Endothelial cell (in vitro differentiated cells): ENCODE data around the gene NXN. TPM values are rescaled to one million over a fixed set of nuclear protein-coding genes. Genes with fewer than 3 reads are reported as not detected.

Experiments
- DNase-seq: peaks from one replicate; pipeline ENCODE4 v3.0.0; 2021; ENCODE audit warnings: low spot score
- H3K27ac Mint-ChIP-seq: one replicate; pipeline ENCODE4 v1.8.0; 2021; ENCODE audit warnings: mixed read lengths, inconsistent platforms; ENCODE audit not compliant: unreplicated experiment
- H3K27me3 Mint-ChIP-seq: one replicate; pipeline ENCODE4 v1.8.0; 2021; ENCODE audit warnings: mild to moderate bottlenecking, moderate library complexity, mixed read lengths, inconsistent platforms; ENCODE audit not compliant: unreplicated experiment
- H3K36me3 Mint-ChIP-seq: one replicate; pipeline ENCODE4 v1.8.0; 2021; ENCODE audit warnings: mild to moderate bottlenecking, low read depth, mixed read lengths, inconsistent platforms; ENCODE audit not compliant: unreplicated experiment
- H3K4me1 Mint-ChIP-seq: one replicate; pipeline ENCODE4 v1.8.0; 2021; ENCODE audit warnings: mild to moderate bottlenecking, mixed read lengths, inconsistent platforms; ENCODE audit not compliant: unreplicated experiment
- H3K4me3 Mint-ChIP-seq: one replicate; pipeline ENCODE4 v1.8.0; 2021; ENCODE audit warnings: mild to moderate bottlenecking, mixed read lengths, inconsistent platforms; ENCODE audit not compliant: unreplicated experiment
- H3K9me3 Mint-ChIP-seq: one replicate; pipeline ENCODE4 v1.8.0; 2021; ENCODE audit warnings: mixed read lengths, inconsistent platforms; ENCODE audit not compliant: unreplicated experiment
- total RNA-seq: library from RNA; stranded (reverse); fragmentation: NEBNext Ultra II Directional; extraction: Animal tissue kit (Norgen Biotek cat#: 25700); gene quantifications from one replicate; pipeline ENCODE4 v1.2.1, GENCODE V29; 2021; ENCODE audit not compliant: unreplicated experiment
- TF ChIP-seq, protein P1 (sequence below): fragments of 200-600 bp; sonication (generic); IDR thresholded peaks from one replicate; pipeline ENCODE4 v1.5.0; 2021; ENCODE audit warnings: antibody characterized with exemption; ENCODE audit not compliant: unreplicated experiment

The NXN gene
- total RNA-seq, 1 donor from 2014 or later: 53.9 TPM

DNA sequence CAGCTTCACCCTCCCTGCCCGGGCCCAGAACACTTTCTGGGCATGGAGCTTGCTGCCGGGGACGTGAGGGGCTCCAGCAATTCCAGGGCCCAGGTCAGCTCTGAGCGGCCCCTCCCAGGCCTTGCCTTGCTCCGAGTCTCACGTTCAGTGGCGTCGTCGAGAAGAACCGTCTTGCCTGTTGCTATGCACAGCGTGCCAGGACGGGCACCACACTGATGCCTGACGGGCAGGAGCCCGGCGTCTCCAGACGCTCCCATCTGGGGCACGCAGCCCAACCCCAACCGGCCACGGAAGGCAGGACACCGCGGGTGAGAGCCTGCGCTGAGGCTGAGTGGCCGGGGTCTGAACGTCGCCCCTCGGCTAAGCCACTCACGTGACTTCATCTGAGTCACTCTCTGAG, 44.5 kb upstream of the NXN start:
- Mint-ChIP-seq H3K36me3 (peaks cover 5% of the 10 kb centered on the region), H3K4me1 (no peaks in the 10 kb centered on the region), H3K9me3 (no peaks in the 10 kb centered on the region), H3K27me3 (peaks cover 2% of the 10 kb centered on the region), H3K27ac (no peak overlapping the region), H3K4me3 (no peak overlapping the region)
- TF ChIP-seq, protein P1, sequence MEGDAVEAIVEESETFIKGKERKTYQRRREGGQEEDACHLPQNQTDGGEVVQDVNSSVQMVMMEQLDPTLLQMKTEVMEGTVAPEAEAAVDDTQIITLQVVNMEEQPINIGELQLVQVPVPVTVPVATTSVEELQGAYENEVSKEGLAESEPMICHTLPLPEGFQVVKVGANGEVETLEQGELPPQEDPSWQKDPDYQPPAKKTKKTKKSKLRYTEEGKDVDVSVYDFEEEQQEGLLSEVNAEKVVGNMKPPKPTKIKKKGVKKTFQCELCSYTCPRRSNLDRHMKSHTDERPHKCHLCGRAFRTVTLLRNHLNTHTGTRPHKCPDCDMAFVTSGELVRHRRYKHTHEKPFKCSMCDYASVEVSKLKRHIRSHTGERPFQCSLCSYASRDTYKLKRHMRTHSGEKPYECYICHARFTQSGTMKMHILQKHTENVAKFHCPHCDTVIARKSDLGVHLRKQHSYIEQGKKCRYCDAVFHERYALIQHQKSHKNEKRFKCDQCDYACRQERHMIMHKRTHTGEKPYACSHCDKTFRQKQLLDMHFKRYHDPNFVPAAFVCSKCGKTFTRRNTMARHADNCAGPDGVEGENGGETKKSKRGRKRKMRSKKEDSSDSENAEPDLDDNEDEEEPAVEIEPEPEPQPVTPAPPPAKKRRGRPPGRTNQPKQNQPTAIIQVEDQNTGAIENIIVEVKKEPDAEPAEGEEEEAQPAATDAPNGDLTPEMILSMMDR: no peak
- no peak for DNase-seq

- Mint-ChIP-seq H3K9me3 (no peaks in the 10 kb centered on the region), H3K4me3 (no peak overlapping the region), H3K36me3 (peaks cover 4% of the 10 kb centered on the region), H3K27ac (no peak overlapping the region), H3K27me3 (peaks cover 3% of the 10 kb centered on the region), H3K4me1 (no peaks in the 10 kb centered on the region)
- TF ChIP-seq, protein P1: no peak
- no peak for DNase-seq
Observed at GRCh38 chr17:1022278-1023024, 42.9 kb upstream of the NXN start.

GRCh38 chr17:1021147-1021546, 41.6 kb upstream of the NXN start:
- no peaks in the 10 kb centered on the region for H3K4me1 Mint-ChIP-seq
- H3K27ac Mint-ChIP-seq: no peak overlapping the region
- H3K9me3 Mint-ChIP-seq: no peaks in the 10 kb centered on the region
- peaks cover 4% of the 10 kb centered on the region for H3K36me3 Mint-ChIP-seq
- DNase-seq: no peak
- peaks cover 3% of the 10 kb centered on the region for H3K27me3 Mint-ChIP-seq
- TF ChIP-seq, protein P1: no peak
- H3K4me3 Mint-ChIP-seq: no peak overlapping the region

DNA sequence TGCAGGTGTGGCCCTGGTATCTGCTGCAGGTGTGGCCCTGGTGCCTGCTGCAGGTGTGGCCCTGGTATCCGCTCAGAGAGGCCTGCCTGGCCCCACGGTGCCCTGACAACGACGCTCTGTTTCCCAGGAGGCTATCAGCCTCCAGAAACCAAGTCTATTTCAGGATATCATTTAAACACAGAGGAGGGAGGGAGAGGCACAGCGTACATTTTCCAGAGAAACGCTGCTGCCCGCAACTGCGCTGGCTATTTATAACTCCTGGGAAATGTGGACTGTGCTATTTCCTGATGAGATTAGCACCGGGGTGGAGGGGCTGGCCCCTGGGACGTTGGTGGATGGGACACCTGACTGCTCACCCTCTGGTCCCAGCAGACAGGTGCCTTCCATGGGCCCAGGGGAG, 39.9 kb upstream of the NXN start:
- no peaks in the 10 kb centered on the region for H3K4me1 Mint-ChIP-seq
- peaks cover 4% of the 10 kb centered on the region for H3K36me3 Mint-ChIP-seq
- no peak overlapping the region for H3K27ac Mint-ChIP-seq
- H3K27me3 Mint-ChIP-seq: peaks cover 6% of the 10 kb centered on the region
- H3K4me3 Mint-ChIP-seq: no peak overlapping the region
- no peaks in the 10 kb centered on the region for H3K9me3 Mint-ChIP-seq
- TF ChIP-seq, protein P1: no peak
- no peak for DNase-seq

- TF ChIP-seq, protein P1: no peak
- DNase-seq: no peak
- Mint-ChIP-seq H3K27me3 (peaks cover 6% of the 10 kb centered on the region), H3K9me3 (no peaks in the 10 kb centered on the region), H3K4me1 (no peaks in the 10 kb centered on the region), H3K4me3 (no peak overlapping the region), H3K36me3 (peaks cover 4% of the 10 kb centered on the region), H3K27ac (no peak overlapping the region)
Observed at GRCh38 chr17:1018547-1018946, 39.0 kb upstream of the NXN start.
